Activated naive CD8-positive, alpha-beta T cell (primary cell): ENCODE results near the gene PXN.
A peak's percentile ranks its signal among the peaks of the same experiment; 100 is the strongest.
"Not testable (repeated sequence)": the region's sequence is repeated elsewhere in the genome, so short reads cannot be mapped to it uniquely, and the experiment has no call there.

Experiments
- H3K27ac Mint-ChIP-seq: one replicate; pipeline ENCODE4 v1.8.0; 2021; ENCODE audit warnings: mixed read lengths
- H3K27me3 Mint-ChIP-seq: one replicate; pipeline ENCODE4 v1.8.0; 2021; ENCODE audit warnings: mixed read lengths
- H3K36me3 Mint-ChIP-seq: one replicate; pipeline ENCODE4 v1.8.0; 2021; ENCODE audit warnings: mixed read lengths
- H3K4me1 Mint-ChIP-seq: one replicate; pipeline ENCODE4 v1.8.0; 2021; ENCODE audit warnings: low read depth, mixed read lengths
- H3K4me3 Mint-ChIP-seq: one replicate; pipeline ENCODE4 v1.8.0; 2021; ENCODE audit warnings: mild to moderate bottlenecking, mixed read lengths
- H3K9me3 Mint-ChIP-seq: one replicate; pipeline ENCODE4 v1.8.0; 2021; ENCODE audit warnings: low read depth, mixed read lengths

Gene PXN

DNA sequence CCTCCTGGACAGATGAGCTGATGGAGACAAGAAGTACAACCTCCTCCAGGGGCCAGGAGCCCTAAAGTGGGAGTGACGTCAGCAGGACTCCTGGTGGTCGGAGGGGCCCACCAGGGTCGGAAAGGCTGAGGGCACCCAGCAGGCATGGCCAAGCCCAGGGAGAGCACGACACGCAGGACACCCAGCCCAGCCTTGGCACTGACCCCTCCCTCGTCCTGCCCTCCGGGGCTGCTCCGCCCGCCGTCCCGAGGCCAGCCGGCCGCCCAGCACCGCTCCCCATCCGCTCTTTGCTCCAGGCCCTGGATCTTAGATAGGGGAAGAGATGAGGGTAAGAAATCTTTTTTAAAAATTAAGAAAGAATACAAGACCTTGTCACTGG is 50.2 kb downstream of the PXN start:
- H3K36me3 Mint-ChIP-seq = no peaks in the 10 kb centered on the region
- no peaks in the 10 kb centered on the region for H3K9me3 Mint-ChIP-seq
- H3K4me3 Mint-ChIP-seq = no peak overlapping the region
- peak overlapping the region; percentile 80 for H3K27ac Mint-ChIP-seq
- H3K4me1 Mint-ChIP-seq = no peaks in the 10 kb centered on the region
- no peaks in the 10 kb centered on the region for H3K27me3 Mint-ChIP-seq

DNA sequence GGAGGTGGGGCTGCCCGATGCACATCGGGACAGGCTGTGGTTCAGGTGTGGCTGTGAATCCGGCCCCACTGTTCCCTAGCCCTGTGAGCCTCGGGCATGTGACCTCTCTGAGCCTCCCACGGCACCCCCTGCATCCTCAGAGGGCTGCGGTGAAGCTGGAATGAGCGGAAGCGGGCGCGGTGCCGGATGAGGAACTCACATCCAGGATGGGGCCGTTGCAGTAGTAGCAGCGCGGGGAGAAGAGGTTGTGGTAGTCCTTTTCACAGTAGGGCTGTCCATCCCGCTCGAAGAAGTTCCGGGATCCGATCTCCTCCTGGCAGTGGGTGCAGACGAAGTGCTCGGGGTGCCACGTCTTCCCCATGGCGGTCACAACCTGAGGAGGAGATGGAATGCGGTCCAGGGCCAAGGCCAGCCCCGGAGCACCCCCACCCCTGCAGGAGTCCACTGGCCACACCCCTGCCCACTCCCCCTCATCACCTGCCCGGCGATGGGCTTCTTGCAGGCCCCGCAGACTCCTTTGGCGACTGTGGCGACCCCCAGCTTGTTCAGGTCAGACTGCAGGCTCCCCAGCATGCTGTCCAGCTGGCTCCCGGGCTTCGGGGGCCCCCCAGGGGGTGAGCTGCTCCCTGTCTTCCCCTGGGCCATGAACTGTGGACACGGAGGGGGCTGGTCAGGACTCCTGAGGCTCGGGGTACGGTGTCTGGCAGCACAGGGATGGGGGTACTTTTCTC is 50.7 kb downstream of the PXN start:
- Mint-ChIP-seq H3K27me3 (no peaks in the 10 kb centered on the region), H3K4me3 (no peak overlapping the region), H3K36me3 (no peaks in the 10 kb centered on the region), H3K27ac (no peak overlapping the region), H3K9me3 (no peaks in the 10 kb centered on the region), H3K4me1 (no peaks in the 10 kb centered on the region)

GRCh38 chr12:120213758-120214157 is 51.8 kb downstream of the PXN start:
- Mint-ChIP-seq H3K27me3 (no peaks in the 10 kb centered on the region), H3K4me3 (no peak overlapping the region), H3K4me1 (no peaks in the 10 kb centered on the region), H3K9me3 (no peaks in the 10 kb centered on the region), H3K27ac (no peak overlapping the region), H3K36me3 (no peaks in the 10 kb centered on the region)

GRCh38 chr12:120213182-120213581 is 52.3 kb downstream of the PXN start:
- not testable (repeated sequence) for H3K4me1 Mint-ChIP-seq, H3K27me3 Mint-ChIP-seq, H3K4me3 Mint-ChIP-seq, H3K36me3 Mint-ChIP-seq, H3K9me3 Mint-ChIP-seq, H3K27ac Mint-ChIP-seq

DNA sequence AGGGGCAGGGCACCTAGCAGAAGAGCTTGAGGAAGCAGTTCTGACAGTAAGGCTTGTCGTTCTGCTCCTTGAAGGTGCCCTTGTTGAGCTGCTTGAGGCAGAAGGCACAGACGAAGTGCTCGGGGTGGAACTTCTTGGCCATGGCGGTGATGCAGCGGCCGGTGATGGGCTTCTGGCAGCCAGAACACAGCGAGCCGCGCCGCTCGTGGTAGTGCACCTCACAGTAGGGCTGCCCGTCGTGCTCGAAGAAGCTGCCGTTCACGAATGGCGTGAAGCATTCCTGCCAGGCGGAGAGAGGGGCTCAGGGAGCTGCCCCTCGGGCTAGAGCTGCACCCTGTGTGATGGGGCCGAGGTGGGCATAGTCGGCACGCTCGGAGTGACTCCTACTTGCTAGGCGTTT is 53.2 kb downstream of the PXN start:
- Mint-ChIP-seq H3K27ac (no peak overlapping the region), H3K4me3 (no peak overlapping the region), H3K27me3 (no peaks in the 10 kb centered on the region), H3K9me3 (no peaks in the 10 kb centered on the region), H3K4me1 (no peaks in the 10 kb centered on the region), H3K36me3 (no peaks in the 10 kb centered on the region)

- H3K4me3 Mint-ChIP-seq = no peak overlapping the region
- no peaks in the 10 kb centered on the region for H3K9me3 Mint-ChIP-seq
- H3K27me3 Mint-ChIP-seq = no peaks in the 10 kb centered on the region
- H3K36me3 Mint-ChIP-seq = no peaks in the 10 kb centered on the region
- no peak overlapping the region for H3K27ac Mint-ChIP-seq
- H3K4me1 Mint-ChIP-seq = no peaks in the 10 kb centered on the region
These were observed 53.6 kb downstream of the PXN start for GRCh38 chr12:120211904-120212283.

- H3K27ac Mint-ChIP-seq = peak overlapping the region; percentile 81
- H3K36me3 Mint-ChIP-seq = no peaks in the 10 kb centered on the region
- H3K27me3 Mint-ChIP-seq = no peaks in the 10 kb centered on the region
- H3K4me3 Mint-ChIP-seq = no peak overlapping the region
- no peaks in the 10 kb centered on the region for H3K9me3 Mint-ChIP-seq
- H3K4me1 Mint-ChIP-seq = no peaks in the 10 kb centered on the region
These were observed 54.2 kb downstream of the PXN start for GRCh38 chr12:120211243-120211903.

GRCh38 chr12:120209851-120210250 is 55.7 kb downstream of the PXN start:
- Mint-ChIP-seq H3K4me1 (no peaks in the 10 kb centered on the region), H3K36me3 (no peaks in the 10 kb centered on the region), H3K9me3 (no peaks in the 10 kb centered on the region), H3K27ac (no peak overlapping the region), H3K27me3 (no peaks in the 10 kb centered on the region), H3K4me3 (no peak overlapping the region)

DNA sequence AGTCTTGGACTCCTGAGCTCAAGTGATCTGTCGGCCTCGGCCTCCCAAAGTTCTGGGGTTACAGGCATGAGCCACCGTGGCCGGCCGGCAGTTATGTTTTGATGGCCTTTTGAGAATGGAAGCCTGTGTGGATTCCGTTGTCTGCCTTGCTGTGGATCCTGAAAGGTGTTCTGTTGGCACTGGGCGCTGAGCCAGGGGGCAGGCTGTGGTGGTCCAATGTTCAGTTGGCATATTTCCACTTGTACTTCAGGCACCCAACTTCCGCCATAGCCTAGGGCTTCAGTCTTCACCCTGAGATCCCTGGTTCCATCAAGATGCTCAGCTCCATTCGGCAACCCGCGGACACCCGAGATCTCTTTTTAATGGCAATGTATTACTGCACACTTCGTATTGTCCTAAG is 58.3 kb downstream of the PXN start:
- Mint-ChIP-seq H3K4me3 (no peak overlapping the region), H3K9me3 (no peaks in the 10 kb centered on the region), H3K36me3 (no peaks in the 10 kb centered on the region), H3K27me3 (no peaks in the 10 kb centered on the region), H3K27ac (no peak overlapping the region), H3K4me1 (peaks cover 2% of the 10 kb centered on the region)

- not testable (repeated sequence) for H3K9me3 Mint-ChIP-seq, H3K27ac Mint-ChIP-seq, H3K4me3 Mint-ChIP-seq, H3K36me3 Mint-ChIP-seq, H3K27me3 Mint-ChIP-seq, H3K4me1 Mint-ChIP-seq
These were observed 58.7 kb downstream of the PXN start for GRCh38 chr12:120206781-120207180.

DNA sequence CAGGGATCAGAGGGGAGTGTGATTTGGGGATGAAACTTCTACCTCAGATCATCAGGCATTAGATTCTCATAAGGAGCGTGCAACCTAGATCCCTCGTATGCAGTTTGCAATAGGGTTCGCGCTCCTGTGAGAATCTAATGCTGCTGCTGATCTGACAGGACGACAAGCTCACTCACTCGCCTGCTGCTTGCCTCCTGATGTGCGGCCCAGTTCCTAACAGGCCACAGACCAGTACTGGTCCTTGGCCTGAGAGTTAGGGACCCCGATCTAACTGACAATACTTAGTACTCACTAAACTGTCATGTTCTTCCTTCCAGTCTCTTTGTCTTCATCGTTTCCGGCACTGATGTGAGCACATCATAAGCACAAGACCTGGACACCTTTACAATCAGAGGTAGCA is 59.3 kb downstream of the PXN start:
- Mint-ChIP-seq H3K27me3 (no peaks in the 10 kb centered on the region), H3K4me1 (peaks cover 4% of the 10 kb centered on the region), H3K4me3 (no peak overlapping the region), H3K36me3 (no peaks in the 10 kb centered on the region), H3K27ac (no peak overlapping the region), H3K9me3 (no peaks in the 10 kb centered on the region)

- Mint-ChIP-seq H3K9me3 (no peaks in the 10 kb centered on the region), H3K4me1 (peaks cover 12% of the 10 kb centered on the region), H3K27ac (no peak overlapping the region), H3K36me3 (peaks cover 11% of the 10 kb centered on the region), H3K27me3 (no peaks in the 10 kb centered on the region), H3K4me3 (no peak overlapping the region)
These were observed 61.4 kb downstream of the PXN start for GRCh38 chr12:120204171-120204570.

GRCh38 chr12:120200364-120200800 is 65.1 kb downstream of the PXN start:
- Mint-ChIP-seq H3K36me3 (peaks cover 23% of the 10 kb centered on the region), H3K27me3 (no peaks in the 10 kb centered on the region), H3K27ac (peak overlapping the region; percentile 99), H3K4me1 (peaks cover 38% of the 10 kb centered on the region), H3K9me3 (no peaks in the 10 kb centered on the region), H3K4me3 (peak overlapping the region; percentile 99)

DNA sequence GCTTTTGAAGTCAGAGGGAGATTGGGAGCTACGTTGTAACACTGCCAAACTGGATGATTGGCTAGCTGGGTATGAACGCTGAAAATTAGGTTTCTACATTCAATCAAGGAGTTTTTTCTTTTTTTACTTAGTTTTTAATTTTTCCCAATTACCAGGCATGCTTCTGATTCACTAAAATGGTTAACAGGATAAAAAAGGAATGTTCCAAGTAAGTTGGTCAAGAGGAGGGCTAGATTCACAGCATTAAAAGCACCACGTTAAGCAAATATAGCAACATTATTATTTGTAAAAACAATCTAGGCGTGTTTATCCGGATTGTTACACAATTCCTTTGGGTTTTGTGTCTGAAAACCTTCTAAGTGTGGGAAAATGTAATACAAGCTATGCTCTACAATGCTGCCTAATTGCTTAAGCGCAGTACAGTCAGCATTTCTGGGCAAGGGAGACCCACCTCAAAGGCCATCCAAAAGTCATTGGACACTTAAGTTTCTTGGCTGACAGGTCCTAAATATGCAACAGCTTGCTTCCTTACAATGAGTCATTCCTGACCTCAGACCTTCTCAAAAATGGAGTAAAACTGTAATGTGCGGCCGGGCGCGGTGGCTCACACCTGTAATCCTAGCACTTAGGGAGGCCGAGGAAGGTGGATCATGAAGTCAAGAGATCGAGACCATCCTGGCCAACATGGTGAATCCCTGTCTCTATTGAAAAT is 65.8 kb downstream of the PXN start:
- Mint-ChIP-seq H3K4me1 (peaks cover 43% of the 10 kb centered on the region), H3K27me3 (no peaks in the 10 kb centered on the region), H3K36me3 (peaks cover 23% of the 10 kb centered on the region), H3K9me3 (no peaks in the 10 kb centered on the region), H3K4me3 (peak overlapping the region; percentile 99), H3K27ac (peak overlapping the region; percentile 99)

DNA sequence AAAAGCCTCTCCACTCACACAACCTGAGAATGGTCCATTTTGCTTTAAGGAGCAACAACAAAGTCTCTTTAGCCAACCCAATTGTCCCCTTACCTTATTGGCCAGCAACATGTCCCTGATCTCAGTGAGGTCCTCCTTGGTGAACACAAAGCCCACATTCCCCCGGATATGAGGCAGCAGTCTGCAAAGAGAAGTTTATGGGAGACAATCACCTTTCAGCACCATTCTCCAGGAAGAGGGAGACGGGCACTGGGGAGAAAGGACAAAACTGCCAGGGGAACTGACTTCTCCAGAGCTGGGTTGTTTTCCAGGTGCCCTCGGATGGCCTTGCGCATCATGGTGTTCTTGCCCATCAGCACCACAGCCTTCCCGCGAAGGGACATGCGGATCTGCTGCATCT is 66.5 kb downstream of the PXN start:
- peaks cover 23% of the 10 kb centered on the region for H3K36me3 Mint-ChIP-seq
- peak overlapping the region; percentile 99 for H3K4me3 Mint-ChIP-seq

More for the DNA sequence above, 66.5 kb downstream of the PXN start:
- no peaks in the 10 kb centered on the region for H3K27me3 Mint-ChIP-seq
- H3K27ac Mint-ChIP-seq = peak overlapping the region; percentile 99
- H3K4me1 Mint-ChIP-seq = peaks cover 43% of the 10 kb centered on the region
- no peaks in the 10 kb centered on the region for H3K9me3 Mint-ChIP-seq
